KMS-11 (cell line): ENCODE results near the gene EXOC6B.

Source experiments
- H2AFZ ChIP-seq: fragments of 200-600 bp; sonication (generic); 2 replicates; pipeline ENCODE4 v1.6.1; 2016; ENCODE audit warnings: antibody characterized with exemption, mixed run types, low read depth
- H3K27ac ChIP-seq: fragments of 200-600 bp; sonication (generic); 2 replicates; pipeline ENCODE4 v1.6.1; 2016; ENCODE audit warnings: mild to moderate bottlenecking, mixed run types
- H3K27me3 ChIP-seq: fragments of 200-600 bp; sonication (generic); 2 replicates; pipeline ENCODE4 v1.6.1; 2017; ENCODE audit warnings: mild to moderate bottlenecking, low read depth, mixed run types, moderate library complexity; ENCODE audit not compliant: insufficient read depth
- H3K36me3 ChIP-seq: fragments of 200-600 bp; sonication (generic); 2 replicates; pipeline ENCODE4 v1.6.1; 2017; ENCODE audit warnings: mild to moderate bottlenecking, mixed run types; ENCODE audit not compliant: insufficient read depth
- H3K4me1 ChIP-seq: fragments of 200-600 bp; sonication (generic); 2 replicates; pipeline ENCODE4 v1.6.1; 2016; ENCODE audit warnings: mild to moderate bottlenecking, low read depth, mixed run types; ENCODE audit not compliant: poor library complexity, severe bottlenecking
- H3K4me2 ChIP-seq: fragments of 200-600 bp; sonication (generic); 2 replicates; pipeline ENCODE4 v1.7.0; 2016; ENCODE audit warnings: mild to moderate bottlenecking, mixed run types
- H3K4me3 ChIP-seq: fragments of 200-600 bp; sonication (generic); IDR thresholded peaks from 2 replicates; pipeline ENCODE4 v1.6.1; 2017; ENCODE audit warnings: low read depth, low read length, mixed read lengths; ENCODE audit not compliant: insufficient read depth
- H3K79me2 ChIP-seq: fragments of 200-600 bp; sonication (generic); 2 replicates; pipeline ENCODE4 v1.6.1; 2016; ENCODE audit warnings: low read depth, mixed run types; ENCODE audit not compliant: insufficient read depth
- H3K9ac ChIP-seq: fragments of 200-600 bp; sonication (generic); 2 replicates; pipeline ENCODE4 v1.6.1; 2016; ENCODE audit warnings: mild to moderate bottlenecking, mixed run types
- H4K20me1 ChIP-seq: fragments of 200-600 bp; sonication (generic); 2 replicates; pipeline ENCODE4 v1.6.1; 2016; ENCODE audit warnings: mild to moderate bottlenecking, mixed run types; ENCODE audit not compliant: insufficient read depth
- TF ChIP-seq, protein P1 (sequence below): fragments of 200-600 bp; sonication (generic); conservative IDR thresholded peaks from 2 replicates; pipeline ENCODE4 v1.6.1; 2017; ENCODE audit warnings: low read depth, mild to moderate bottlenecking, antibody characterized with exemption, low read length, moderate library complexity, mixed read lengths

Gene EXOC6B

DNA sequence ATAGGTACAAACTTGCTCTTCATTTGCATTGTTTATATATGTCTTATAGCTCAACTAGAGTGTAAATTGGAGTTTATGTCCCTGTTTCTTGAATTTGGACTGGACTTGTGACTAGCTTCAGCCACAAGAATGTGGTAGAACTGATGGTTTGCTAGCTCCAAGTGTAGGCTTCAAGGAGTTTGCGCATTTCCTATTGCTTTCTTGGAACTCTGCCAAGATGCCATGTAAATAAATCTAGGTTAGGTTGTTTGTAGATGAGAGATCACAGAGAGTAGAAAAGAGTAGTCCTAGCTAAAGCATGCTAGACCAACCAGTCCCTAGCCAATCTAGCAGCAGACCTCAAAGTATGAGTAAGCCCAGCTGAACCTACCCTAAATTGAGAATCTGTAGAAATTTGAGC, 495.2 kb downstream of the EXOC6B start:
- H3K4me1 ChIP-seq = no peaks in the 10 kb centered on the region
- no peaks in the 10 kb centered on the region for H3K36me3 ChIP-seq
- no peak overlapping the region for H3K4me2 ChIP-seq
- H3K4me3 ChIP-seq = no peak overlapping the region
- H3K79me2 ChIP-seq = no peaks in the 10 kb centered on the region
- no peaks in the 10 kb centered on the region for H4K20me1 ChIP-seq
- no peak overlapping the region for H3K9ac ChIP-seq
- no peaks in the 10 kb centered on the region for H3K27me3 ChIP-seq
- no peak overlapping the region for H3K27ac ChIP-seq
- TF ChIP-seq, protein P1, sequence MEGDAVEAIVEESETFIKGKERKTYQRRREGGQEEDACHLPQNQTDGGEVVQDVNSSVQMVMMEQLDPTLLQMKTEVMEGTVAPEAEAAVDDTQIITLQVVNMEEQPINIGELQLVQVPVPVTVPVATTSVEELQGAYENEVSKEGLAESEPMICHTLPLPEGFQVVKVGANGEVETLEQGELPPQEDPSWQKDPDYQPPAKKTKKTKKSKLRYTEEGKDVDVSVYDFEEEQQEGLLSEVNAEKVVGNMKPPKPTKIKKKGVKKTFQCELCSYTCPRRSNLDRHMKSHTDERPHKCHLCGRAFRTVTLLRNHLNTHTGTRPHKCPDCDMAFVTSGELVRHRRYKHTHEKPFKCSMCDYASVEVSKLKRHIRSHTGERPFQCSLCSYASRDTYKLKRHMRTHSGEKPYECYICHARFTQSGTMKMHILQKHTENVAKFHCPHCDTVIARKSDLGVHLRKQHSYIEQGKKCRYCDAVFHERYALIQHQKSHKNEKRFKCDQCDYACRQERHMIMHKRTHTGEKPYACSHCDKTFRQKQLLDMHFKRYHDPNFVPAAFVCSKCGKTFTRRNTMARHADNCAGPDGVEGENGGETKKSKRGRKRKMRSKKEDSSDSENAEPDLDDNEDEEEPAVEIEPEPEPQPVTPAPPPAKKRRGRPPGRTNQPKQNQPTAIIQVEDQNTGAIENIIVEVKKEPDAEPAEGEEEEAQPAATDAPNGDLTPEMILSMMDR = no peak
- no peak overlapping the region for H2AFZ ChIP-seq

DNA sequence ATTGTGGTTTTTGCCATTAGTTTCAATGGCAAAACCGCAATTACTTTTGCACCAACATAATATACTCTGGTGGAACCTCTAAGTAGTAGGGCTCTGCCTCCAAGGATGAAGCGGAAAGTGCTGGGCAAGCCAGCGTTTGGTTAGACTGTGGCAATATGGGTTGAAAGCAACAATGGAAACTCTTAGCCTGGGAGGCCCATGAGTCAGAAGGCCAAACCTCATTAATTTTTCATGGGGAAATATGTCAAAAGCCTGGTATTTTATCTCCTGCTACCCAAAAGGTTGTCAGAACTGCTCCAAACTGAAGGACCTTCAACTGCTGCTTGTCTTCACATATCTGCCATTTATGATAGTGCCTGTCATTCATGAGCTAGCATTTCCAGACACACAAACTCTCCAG, 499.1 kb downstream of the EXOC6B start:
- no peaks in the 10 kb centered on the region for H4K20me1 ChIP-seq
- no peaks in the 10 kb centered on the region for H3K79me2 ChIP-seq
- no peaks in the 10 kb centered on the region for H3K27me3 ChIP-seq
- no peak overlapping the region for H3K27ac ChIP-seq
- H3K4me1 ChIP-seq = no peaks in the 10 kb centered on the region
- H2AFZ ChIP-seq = no peak overlapping the region
- no peaks in the 10 kb centered on the region for H3K36me3 ChIP-seq
- H3K4me3 ChIP-seq = no peak overlapping the region
- no peak overlapping the region for H3K4me2 ChIP-seq
- no peak overlapping the region for H3K9ac ChIP-seq
- TF ChIP-seq, protein P1 = no peak

DNA sequence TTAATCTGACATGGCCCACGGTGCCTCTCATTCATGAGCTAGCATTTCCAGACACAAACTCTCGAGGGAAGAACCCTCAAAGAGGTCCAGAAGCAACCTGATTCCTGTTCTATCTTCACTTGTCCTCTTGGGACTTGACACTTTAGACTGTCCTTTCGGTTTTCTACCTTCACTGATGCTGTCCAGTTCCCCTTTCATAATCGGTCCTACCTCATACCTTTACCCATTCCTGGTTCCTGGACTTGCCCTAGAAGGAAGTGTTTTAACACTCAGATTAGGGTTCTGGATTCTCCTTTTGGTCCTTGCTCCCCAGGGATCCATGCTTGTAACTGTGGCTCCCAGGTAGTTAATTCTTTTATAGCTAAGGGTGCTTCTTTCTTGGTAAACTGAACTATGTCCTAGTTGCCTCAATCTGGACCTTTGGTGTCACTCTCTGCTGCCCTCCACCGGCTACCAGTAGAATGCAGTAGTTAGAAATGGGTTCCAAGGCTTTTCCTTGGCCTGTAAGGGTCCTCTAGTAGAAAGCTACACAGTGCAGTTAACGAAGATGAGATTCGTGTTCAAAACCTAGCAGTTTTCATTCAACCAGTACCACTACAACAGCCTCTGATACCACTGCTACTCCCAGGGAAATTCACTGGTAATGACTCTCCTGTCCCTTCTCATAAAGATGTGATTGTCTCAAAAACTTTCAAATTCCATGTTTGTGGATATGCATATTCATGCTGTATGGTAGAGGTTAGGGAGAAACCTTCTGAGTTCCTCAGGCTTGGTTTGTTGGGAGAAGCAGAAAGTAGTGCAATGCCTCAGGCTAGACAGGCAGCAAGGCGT, 500.0 kb downstream of the EXOC6B start:
- Histone ChIP-seq H3K9ac (no peak overlapping the region), H3K4me1 (no peaks in the 10 kb centered on the region), H3K79me2 (no peaks in the 10 kb centered on the region), H3K4me3 (no peak overlapping the region), H4K20me1 (no peaks in the 10 kb centered on the region), H3K4me2 (no peak overlapping the region), H3K36me3 (no peaks in the 10 kb centered on the region), H2AFZ (no peak overlapping the region), H3K27ac (no peak overlapping the region), H3K27me3 (no peaks in the 10 kb centered on the region)
- TF ChIP-seq, protein P1 = peak; percentile 86

DNA sequence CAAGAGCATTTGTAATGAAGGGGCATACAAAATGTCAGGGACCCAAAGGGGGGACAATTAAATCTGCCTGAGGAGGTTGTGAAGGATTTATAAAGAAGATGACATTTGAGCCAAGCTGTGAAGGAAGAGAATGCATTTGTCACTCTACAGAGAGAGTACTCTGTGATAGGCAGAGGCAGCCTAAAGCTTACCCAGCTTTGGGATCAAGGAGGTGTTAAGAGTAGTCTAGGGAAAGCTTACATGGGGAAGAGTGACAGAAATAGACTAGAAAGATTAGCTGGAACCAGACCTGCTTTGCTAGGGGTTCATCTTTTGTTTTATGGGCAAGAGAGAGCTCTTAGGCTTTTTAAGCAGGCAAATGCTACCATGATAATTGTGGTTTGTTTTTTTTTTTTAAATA, 509.1 kb downstream of the EXOC6B start:
- H3K27ac ChIP-seq = no peak overlapping the region
- no peak overlapping the region for H3K4me2 ChIP-seq
- H2AFZ ChIP-seq = no peak overlapping the region
- H3K4me3 ChIP-seq = no peak overlapping the region
- no peaks in the 10 kb centered on the region for H4K20me1 ChIP-seq
- H3K9ac ChIP-seq = no peak overlapping the region
- H3K36me3 ChIP-seq = no peaks in the 10 kb centered on the region
- H3K79me2 ChIP-seq = no peaks in the 10 kb centered on the region
- TF ChIP-seq, protein P1 = no peak
- no peaks in the 10 kb centered on the region for H3K4me1 ChIP-seq
- no peaks in the 10 kb centered on the region for H3K27me3 ChIP-seq
